GM12891 (cell line): ENCODE results near the gene ULK2.

ENCODE experiments used
- PAX5 ChIP-seq: IDR thresholded peaks from 2 replicates; pipeline ENCODE4 v1.6.1; 2011; ENCODE audit warnings: low read length, moderate library complexity, mild to moderate bottlenecking; ENCODE audit not compliant: insufficient read depth, severe bottlenecking
- POLR2A ChIP-seq: IDR thresholded peaks from 2 replicates; pipeline ENCODE4 v1.6.1; 2011; ENCODE audit warnings: low read depth, low read length, control low read depth
- POLR2AphosphoS5 ChIP-seq: IDR thresholded peaks from 2 replicates; pipeline ENCODE4 v1.6.1; 2011; ENCODE audit warnings: low read depth, low read length, control low read depth
- POU2F2 ChIP-seq: IDR thresholded peaks from 2 replicates; pipeline ENCODE4 v1.6.1; 2011; ENCODE audit warnings: low read depth, mild to moderate bottlenecking, control low read depth, low read length, moderate library complexity
- SPI1 ChIP-seq: IDR thresholded peaks from 2 replicates; pipeline ENCODE4 v1.6.1; 2011; ENCODE audit warnings: low read depth, low read length, control low read depth
- TAF1 ChIP-seq: IDR thresholded peaks from 2 replicates; pipeline ENCODE4 v1.6.1; 2011; ENCODE audit warnings: low read depth, low read length, control low read depth

DNA sequence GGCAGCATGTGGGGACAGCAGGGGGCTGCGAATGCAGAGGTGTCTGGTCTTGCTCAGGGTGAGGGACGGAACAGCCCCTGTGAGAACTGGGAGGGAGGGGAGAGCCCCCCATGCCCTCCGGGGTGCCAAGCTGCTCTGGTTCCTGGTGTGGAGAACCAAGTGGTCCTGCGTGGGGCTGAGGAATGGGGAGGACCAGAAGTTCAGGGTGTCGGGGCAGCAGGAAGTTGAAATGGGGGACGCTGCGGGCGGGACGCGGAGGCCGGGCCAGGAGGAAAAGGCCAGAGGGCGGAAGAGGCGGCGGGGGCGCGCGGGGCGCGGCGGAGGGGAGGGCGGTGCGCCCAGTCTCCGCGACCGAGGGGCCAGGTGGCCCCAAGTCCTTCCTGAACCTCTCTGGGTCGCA is 123.2 kb downstream of the ULK2 start:
- no peak for TF ChIP-seq POLR2AphosphoS5
- TF ChIP-seq POLR2A: no peak
- no peak for TF ChIP-seq PAX5
- TF ChIP-seq TAF1: no peak
- TF ChIP-seq SPI1: no peak
- no peak for TF ChIP-seq POU2F2
